HG03575 (cell line): Measurements from ENCODE around the gene MPL.

Experiments
- ATAC-seq: cut with Tn5 transposase; IDR thresholded peaks from one replicate; pipeline ENCODE4 v1.9.1; 2021; ENCODE audit not compliant: unreplicated experiment, insufficient number of reproducible peaks, low FRiP score; ENCODE audit errors: extremely low read depth

Gene MPL

GRCh38 chr1:43337588-43337987 lies at the start of gene MPL:
Gene MPL (plus strand): TSS chr1:43337818. CDS start chr1:43337849, 31 bp downstream.
- ATAC-seq = no peak

GRCh38 chr1:43288058-43288784 lies 49.4 kb upstream of the MPL start:
- no peak for ATAC-seq

- no peak for ATAC-seq
Observed at GRCh38 chr1:43288785-43289706, 48.6 kb upstream of the MPL start.

GRCh38 chr1:43292216-43292615 lies 45.4 kb upstream of the MPL start:
- no peak for ATAC-seq

GRCh38 chr1:43292679-43293078 lies 44.9 kb upstream of the MPL start:
- ATAC-seq = no peak

GRCh38 chr1:43293176-43293575 lies 44.4 kb upstream of the MPL start:
- ATAC-seq = no peak

GRCh38 chr1:43293896-43294760 lies 43.5 kb upstream of the MPL start:
- no peak for ATAC-seq

- no peak for ATAC-seq
Observed at GRCh38 chr1:43294761-43295160, 42.9 kb upstream of the MPL start.

- no peak for ATAC-seq
Observed at GRCh38 chr1:43296207-43296606, 41.4 kb upstream of the MPL start.

GRCh38 chr1:43298055-43298454 lies 39.6 kb upstream of the MPL start:
- no peak for ATAC-seq

- ATAC-seq = no peak
Observed at GRCh38 chr1:43299101-43299500, 38.5 kb upstream of the MPL start.

GRCh38 chr1:43300378-43301094 lies 37.1 kb upstream of the MPL start, which contains the start of gene TIE1:
Gene TIE1 (plus strand): TSS chr1:43300982. CDS start chr1:43301072, 90 bp downstream.
- no peak for ATAC-seq

- ATAC-seq = no peak
Observed at GRCh38 chr1:43302201-43302600, 35.4 kb upstream of the MPL start.

- no peak for ATAC-seq
Observed at GRCh38 chr1:43302721-43303470, 34.7 kb upstream of the MPL start.

GRCh38 chr1:43303471-43304313 lies 33.9 kb upstream of the MPL start:
- ATAC-seq = no peak

GRCh38 chr1:43304314-43304681 lies 33.3 kb upstream of the MPL start:
- no peak for ATAC-seq

GRCh38 chr1:43304771-43305300 lies 32.8 kb upstream of the MPL start:
- no peak for ATAC-seq
